22Rv1 (cell line): Measurements from ENCODE around the gene DPY19L2.
"Not testable (repeated sequence)": the region's sequence is repeated elsewhere in the genome, so short reads cannot be mapped to it uniquely, and the experiment has no call there.

Experiments used
- H3K27ac ChIP-seq: fragments of 450-650 bp; 2 replicates; pipeline ENCODE4 v1.5.1; 2017
- ZFX ChIP-seq: fragments of 450-650 bp; IDR thresholded peaks from 2 replicates; pipeline ENCODE4 v1.6.1; 2017; ENCODE audit warnings: antibody characterized with exemption, borderline replicate concordance
- TF ChIP-seq, protein P1 (sequence below): fragments of 450-650 bp; IDR thresholded peaks from 2 replicates; pipeline ENCODE4 v1.5.1; 2017; ENCODE audit warnings: mild to moderate bottlenecking

Gene DPY19L2

DNA sequence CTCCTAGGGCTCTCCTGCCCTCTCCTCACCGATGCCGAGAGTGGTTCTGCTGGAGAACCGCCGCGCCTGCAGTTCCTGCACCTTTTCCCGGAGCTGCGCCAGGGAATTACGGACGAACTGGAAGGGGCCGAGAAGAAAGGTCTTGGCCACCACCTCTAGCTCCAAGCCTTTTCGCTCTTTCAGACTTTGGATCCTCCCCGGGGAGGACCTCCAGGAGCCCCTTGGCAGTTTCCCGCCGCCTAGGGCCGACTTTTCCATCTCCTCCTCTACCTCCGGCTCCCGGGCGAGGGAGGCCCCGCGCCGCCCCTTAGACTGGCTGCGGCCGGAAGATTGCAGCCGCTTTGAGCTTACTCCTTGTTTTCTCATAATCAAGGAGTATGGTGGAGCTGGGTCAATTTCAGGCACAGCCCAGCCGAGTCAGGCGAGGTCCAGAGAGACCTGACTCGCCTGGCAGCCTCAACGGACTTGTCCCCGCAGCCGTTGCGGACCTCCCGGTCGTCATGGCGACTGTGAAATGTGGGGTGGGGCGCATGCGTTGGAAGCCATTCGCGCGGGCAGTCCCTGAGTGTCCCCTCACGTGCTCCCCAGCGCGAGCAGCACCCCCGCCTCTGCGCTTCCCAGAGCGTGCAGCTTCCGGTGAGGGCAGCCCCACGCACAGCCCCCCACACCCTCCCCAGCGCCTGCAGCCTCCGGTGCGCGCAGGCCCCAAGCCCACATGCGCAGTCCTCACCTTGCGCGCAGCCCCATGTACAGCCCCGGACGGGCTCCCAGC, at the start of gene DPY19L2:
Gene DPY19L2, minus strand, starts transcription at position 466 of the 772 bp plus-strand sequence. Its CDS starts 100 bp downstream, at position 366.
- TF ChIP-seq, protein P1, sequence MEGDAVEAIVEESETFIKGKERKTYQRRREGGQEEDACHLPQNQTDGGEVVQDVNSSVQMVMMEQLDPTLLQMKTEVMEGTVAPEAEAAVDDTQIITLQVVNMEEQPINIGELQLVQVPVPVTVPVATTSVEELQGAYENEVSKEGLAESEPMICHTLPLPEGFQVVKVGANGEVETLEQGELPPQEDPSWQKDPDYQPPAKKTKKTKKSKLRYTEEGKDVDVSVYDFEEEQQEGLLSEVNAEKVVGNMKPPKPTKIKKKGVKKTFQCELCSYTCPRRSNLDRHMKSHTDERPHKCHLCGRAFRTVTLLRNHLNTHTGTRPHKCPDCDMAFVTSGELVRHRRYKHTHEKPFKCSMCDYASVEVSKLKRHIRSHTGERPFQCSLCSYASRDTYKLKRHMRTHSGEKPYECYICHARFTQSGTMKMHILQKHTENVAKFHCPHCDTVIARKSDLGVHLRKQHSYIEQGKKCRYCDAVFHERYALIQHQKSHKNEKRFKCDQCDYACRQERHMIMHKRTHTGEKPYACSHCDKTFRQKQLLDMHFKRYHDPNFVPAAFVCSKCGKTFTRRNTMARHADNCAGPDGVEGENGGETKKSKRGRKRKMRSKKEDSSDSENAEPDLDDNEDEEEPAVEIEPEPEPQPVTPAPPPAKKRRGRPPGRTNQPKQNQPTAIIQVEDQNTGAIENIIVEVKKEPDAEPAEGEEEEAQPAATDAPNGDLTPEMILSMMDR = no peak
- TF ChIP-seq ZFX = no peak
- H3K27ac ChIP-seq = peak within 1 kb of the TSS; percentile 74

DNA sequence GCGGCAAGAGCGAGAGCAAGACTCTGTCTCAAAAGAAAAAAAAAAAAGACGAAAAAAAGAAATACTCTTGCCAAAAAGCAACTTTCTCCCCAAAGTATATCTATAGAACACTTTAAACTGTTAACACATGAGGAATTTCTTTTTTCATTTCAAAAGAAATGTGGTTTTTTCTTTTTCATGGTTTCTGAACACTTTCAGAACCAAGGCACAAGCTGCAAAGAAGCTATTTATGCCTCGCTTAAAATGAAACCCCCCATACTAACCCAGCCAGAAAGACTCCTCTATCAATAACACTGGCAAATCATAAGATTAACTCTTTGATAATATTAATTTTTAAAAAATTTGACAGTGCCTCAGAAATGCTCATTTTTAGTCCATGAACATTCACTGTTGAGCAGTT, 48.6 kb upstream of the DPY19L2 start:
- H3K27ac ChIP-seq = not testable (repeated sequence)

DNA sequence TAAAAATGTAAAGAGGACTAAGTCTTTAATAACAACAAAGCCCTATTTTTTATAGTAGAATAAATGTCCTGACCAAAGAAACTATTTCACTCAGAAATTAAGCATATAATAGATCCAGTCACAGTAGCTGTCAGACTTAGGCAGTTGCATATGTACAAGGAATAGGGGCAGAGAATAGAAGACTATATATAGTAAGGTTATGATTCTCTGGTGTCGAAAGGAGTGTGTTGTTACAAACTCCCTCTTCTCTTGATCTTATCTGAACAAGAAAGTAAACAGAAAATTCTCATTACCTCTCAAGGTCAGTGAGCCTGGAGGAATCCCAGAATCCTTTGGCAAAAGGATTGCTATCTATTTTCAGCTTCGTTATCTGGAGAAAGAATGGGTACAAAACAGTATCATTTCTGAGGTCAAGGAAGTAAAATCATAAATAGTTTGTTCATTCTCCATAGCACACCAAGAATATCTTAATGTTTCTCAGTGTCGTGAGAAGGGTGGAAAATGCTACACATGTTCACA, 46.9 kb upstream of the DPY19L2 start:
- H3K27ac ChIP-seq = peak overlapping the region; percentile 20; the same call in 1 of the 2 replicates

DNA sequence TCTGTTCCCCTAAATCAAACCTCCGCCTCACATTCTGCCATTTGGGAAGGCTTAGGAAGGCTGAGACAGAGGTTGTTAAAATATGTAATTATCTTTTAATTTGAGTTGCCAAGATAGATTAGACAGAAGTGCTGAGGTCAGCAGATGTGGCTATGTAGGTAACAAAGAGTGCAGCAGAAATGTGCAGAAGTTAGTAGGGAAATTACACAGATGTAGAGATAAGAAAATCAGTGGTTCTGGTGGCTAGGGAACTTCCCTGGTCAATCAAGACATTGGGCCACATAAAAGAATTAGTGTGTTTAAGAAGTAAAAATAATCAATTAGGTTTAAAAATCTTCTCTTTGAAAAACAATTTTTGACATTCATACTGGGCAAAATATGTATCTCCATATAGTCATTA, 46.1 kb upstream of the DPY19L2 start:
- H3K27ac ChIP-seq = not testable (repeated sequence)

- not testable (repeated sequence) for H3K27ac ChIP-seq
Measured at GRCh38 chr12:63713681-63714075, 45.4 kb upstream of the DPY19L2 start.

GRCh38 chr12:63712979-63713680, 44.8 kb upstream of the DPY19L2 start:
- not testable (repeated sequence) for H3K27ac ChIP-seq

- H3K27ac ChIP-seq = not testable (repeated sequence)
Measured at GRCh38 chr12:63712376-63712974, 44.2 kb upstream of the DPY19L2 start.

DNA sequence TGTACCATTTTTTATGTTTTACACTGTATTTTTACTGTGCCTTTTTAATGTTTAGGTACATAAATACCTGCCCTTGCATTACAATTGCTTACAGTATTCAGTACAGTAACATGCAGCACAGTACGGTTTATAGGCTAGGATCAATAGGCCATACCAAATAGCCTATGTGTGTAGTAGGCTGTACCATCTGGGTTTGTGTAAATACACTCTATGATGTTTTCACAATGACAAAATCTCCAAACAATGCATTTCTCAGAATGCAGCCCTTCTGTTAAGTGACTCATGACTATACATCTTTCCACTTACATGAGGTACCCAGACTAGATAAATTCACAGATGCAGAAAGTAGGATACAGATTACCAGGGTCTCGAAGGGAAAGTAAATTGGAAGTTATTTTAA, 43.0 kb upstream of the DPY19L2 start:
- not testable (repeated sequence) for H3K27ac ChIP-seq

DNA sequence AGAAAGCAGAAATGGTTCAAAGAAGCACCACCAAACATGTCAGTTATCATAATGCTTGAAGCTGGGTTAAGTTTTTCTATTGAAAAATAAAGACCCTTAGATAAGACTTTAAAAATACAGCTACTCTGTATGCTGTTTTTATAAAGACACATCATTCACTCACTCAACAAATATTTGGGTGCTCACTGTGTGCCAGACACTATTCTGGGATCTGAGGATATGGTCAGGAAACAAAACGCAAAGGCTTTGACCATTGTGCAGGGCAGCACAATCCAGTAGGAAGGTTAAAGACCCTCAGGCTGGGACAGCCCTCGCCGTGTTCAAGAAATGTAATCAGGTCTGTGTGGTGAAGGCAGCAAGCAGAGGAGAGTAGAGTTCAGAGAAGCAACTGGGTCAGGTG, 38.0 kb upstream of the DPY19L2 start:
- H3K27ac ChIP-seq = no peak overlapping the region
- no peak for TF ChIP-seq ZFX
- TF ChIP-seq, protein P1 = no peak

GRCh38 chr12:63699678-63700382, 31.5 kb upstream of the DPY19L2 start:
- not testable (repeated sequence) for H3K27ac ChIP-seq

DNA sequence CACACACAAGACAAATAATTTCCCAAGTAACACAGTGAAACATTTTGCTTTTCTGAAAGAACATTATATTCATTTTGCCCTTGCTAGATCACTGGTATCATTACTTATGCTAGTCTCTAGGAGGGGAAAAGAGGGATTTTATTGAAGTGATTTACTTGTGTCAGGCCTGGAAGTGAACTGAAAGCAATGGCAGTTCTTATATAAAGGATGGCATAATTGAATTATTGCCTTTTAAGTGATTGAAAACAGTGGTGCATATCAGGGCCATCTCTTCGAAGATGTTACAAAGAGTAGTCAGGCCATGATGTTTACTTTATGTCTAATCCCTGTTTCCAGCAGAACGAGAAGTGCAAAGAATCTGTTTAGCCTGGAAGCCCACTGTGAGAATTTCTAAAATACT, 30.7 kb upstream of the DPY19L2 start:
- H3K27ac ChIP-seq = not testable (repeated sequence)

DNA sequence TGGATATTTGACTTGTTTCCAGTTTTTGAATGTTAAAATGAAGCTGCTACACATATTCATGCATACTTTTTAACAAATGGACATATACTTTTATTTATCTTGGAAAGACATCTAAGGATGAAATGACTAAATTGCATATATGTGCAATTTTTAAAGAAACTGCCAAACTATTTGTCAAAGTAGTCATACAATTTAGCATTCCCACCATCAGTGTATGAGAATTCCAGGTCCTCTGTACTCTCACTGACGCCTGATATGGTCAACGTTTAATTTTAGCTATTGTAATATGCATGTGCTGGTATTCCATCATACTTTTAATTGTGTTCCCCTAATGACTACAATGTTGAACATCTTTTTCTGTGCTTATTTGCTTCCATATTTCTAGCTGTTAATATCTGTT, 22.5 kb upstream of the DPY19L2 start:
- H3K27ac ChIP-seq = not testable (repeated sequence)

GRCh38 chr12:63689141-63689540, 20.8 kb upstream of the DPY19L2 start:
- not testable (repeated sequence) for H3K27ac ChIP-seq

- H3K27ac ChIP-seq = not testable (repeated sequence)
Measured at GRCh38 chr12:63686623-63687022, 18.3 kb upstream of the DPY19L2 start.

DNA sequence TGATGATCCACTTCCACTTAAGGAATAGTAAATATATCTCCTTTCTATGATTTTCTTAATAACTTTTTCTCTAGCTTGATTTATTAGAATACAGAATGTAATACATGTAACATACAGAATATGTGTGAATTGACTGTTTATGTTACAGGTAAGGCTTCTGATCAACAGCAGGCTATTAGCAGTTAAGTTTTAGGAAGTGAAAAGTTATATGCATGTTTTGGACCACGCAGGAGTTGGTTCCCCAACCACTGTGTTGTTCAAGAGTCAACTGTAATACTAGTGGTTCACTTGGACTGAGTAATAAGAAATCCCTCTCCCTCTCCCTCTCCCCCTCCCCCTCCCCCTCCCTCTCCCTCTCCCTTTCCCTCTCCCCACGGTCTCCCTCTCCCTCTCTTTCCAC, 17.5 kb upstream of the DPY19L2 start:
- H3K27ac ChIP-seq = not testable (repeated sequence)

GRCh38 chr12:63682617-63683016, 14.3 kb upstream of the DPY19L2 start:
- not testable (repeated sequence) for H3K27ac ChIP-seq

DNA sequence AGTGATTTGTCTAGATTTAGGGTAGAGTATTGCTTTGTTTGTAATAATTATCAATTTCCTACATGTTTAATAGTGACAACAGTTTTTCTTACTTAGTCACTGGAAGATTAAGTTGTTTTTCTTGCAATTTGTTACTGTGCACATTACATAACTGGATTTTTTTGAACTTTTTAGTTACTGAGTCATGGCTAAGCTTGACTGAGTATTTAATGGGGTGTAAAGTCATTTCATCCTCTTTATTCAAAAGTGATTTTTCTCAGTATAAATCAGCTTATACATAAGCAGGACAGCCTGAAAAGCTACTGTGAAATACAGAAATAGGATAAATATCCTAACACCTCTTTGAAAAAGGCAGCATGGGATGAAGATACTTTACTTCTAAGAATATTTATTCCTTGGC, 12.5 kb upstream of the DPY19L2 start:
- H3K27ac ChIP-seq = not testable (repeated sequence)
